OCI-LY1 (cell line): Measurements from ENCODE around the gene FBXL15.

Experiments
- EZH2 ChIP-seq: fragments of 200-600 bp; sonication (generic), shearing (Covaris generic); IDR thresholded peaks from 2 replicates; pipeline ENCODE4 v1.8.0; 2017; ENCODE audit warnings: borderline replicate concordance, mixed run types, mild to moderate bottlenecking, antibody characterized with exemption, low read length, moderate library complexity, mixed read lengths
- TF ChIP-seq, protein P1 (sequence below): fragments of 200-600 bp; sonication (generic), shearing (Covaris generic); IDR thresholded peaks from 2 replicates; pipeline ENCODE4 v1.5.1; 2017; ENCODE audit warnings: mild to moderate bottlenecking, antibody characterized with exemption, low read length, moderate library complexity, mixed read lengths

DNA sequence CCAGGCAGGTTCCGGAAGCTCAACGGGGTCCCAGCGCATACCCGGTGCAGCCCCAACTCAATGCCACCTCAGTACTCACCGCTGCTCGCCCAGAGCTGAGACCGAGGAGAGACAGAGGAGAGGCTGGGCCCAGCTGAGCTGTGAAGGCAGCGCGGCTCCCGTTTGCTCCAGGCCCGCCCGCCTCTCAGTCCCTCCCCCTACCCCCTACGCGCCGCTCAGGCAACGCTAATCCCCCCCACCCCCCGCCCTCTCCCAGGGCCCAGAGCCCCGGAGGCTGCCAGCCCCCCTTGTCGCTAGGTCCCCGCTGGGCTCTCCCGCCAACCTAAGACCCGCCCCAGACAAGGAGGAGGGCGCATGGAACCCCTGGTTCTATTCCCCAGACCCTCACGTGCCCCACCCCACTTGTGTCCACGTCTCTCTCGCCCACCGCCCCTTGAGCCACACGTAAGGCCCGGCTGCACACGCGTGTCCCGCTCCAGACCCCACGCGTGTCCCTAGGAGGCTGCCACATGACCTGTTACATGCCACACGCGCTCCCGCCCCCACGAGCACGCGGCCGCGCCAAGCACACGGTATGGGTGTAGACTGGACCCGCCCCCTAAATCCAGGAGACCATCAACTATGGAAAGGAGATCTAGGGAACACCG lies 1.9 kb upstream of the FBXL15 start, which contains the start of gene PSD:
- TF ChIP-seq EZH2 = no peak
- TF ChIP-seq, protein P1, sequence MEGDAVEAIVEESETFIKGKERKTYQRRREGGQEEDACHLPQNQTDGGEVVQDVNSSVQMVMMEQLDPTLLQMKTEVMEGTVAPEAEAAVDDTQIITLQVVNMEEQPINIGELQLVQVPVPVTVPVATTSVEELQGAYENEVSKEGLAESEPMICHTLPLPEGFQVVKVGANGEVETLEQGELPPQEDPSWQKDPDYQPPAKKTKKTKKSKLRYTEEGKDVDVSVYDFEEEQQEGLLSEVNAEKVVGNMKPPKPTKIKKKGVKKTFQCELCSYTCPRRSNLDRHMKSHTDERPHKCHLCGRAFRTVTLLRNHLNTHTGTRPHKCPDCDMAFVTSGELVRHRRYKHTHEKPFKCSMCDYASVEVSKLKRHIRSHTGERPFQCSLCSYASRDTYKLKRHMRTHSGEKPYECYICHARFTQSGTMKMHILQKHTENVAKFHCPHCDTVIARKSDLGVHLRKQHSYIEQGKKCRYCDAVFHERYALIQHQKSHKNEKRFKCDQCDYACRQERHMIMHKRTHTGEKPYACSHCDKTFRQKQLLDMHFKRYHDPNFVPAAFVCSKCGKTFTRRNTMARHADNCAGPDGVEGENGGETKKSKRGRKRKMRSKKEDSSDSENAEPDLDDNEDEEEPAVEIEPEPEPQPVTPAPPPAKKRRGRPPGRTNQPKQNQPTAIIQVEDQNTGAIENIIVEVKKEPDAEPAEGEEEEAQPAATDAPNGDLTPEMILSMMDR = no peak
